Fibroblast of mammary gland (primary cell): ENCODE data around the gene IGF2BP2.
A peak's percentile ranks its signal among the peaks of the same experiment; 100 is the strongest.

Experiments
- DNase-seq: peaks from one replicate; pipeline ENCODE4 v3.0.0-alpha.2; 2010; ENCODE audit warnings: low read depth
- H3K4me3 ChIP-seq: 2 replicates; pipeline ENCODE4 v1.5.1; 2011; ENCODE audit warnings: low read depth, mild to moderate bottlenecking, low read length, moderate library complexity; ENCODE audit not compliant: control insufficient read depth
- CTCF ChIP-seq: conservative IDR thresholded peaks from 2 replicates; pipeline ENCODE4 v1.5.1; 2011; ENCODE audit warnings: low read depth, low read length, inconsistent platforms; ENCODE audit not compliant: control insufficient read depth, insufficient read depth

IGF2BP2 gene

GRCh38 chr3:185722881-185723280 lies 102.0 kb downstream of the IGF2BP2 start:
- DNase-seq, result no peak
- no peak overlapping the region for H3K4me3 ChIP-seq
- no peak for TF ChIP-seq CTCF

GRCh38 chr3:185721970-185722369 lies 102.9 kb downstream of the IGF2BP2 start:
- TF ChIP-seq CTCF, result no peak
- no peak for DNase-seq
- no peak overlapping the region for H3K4me3 ChIP-seq

GRCh38 chr3:185720326-185720725 lies 104.5 kb downstream of the IGF2BP2 start:
- H3K4me3 ChIP-seq, result no peak overlapping the region
- DNase-seq, result no peak
- TF ChIP-seq CTCF, result no peak

- DNase-seq, result no peak
- H3K4me3 ChIP-seq, result no peak overlapping the region
- no peak for TF ChIP-seq CTCF
Measured at GRCh38 chr3:185718736-185719593, 105.9 kb downstream of the IGF2BP2 start.

DNA sequence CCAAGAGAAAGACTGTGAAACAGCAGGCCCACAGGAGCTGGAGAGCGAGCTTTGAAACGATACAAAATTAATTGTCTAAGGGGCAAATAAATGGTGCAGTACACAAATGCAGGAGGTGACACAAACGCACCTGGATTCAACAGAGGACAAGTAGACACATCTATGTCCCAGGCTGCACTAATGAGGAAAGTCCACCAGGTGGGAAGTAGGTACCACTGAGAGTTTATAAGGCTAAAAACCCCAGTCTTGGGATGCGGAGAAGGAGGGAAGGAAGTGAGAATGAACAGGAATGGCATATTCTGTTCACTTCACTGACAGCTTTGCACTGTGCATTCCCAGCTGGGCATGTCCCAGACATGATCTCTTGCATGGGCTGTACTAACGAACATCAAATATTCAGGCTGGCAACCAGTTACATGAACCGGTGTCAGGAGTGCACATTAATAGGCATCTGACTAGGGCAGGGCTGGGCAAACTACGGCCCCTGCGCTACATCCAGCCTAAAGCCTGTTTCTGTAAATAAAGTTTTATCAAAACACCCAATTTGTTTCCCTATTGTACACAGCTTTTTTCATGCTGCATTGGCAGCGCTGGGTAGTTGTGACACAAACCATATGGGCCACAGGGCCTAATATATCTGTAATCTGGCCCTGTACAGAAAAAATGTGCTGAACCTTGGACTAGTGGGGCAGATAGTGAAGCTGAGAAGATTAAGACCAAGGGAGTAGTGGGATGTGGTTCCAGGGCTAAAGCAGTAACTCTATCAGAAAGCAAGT lies 107.0 kb downstream of the IGF2BP2 start:
- peak; percentile 2 for TF ChIP-seq CTCF
- no peak for DNase-seq

GRCh38 chr3:185717121-185717520 lies 107.7 kb downstream of the IGF2BP2 start:
- no peak overlapping the region for H3K4me3 ChIP-seq
- peak; percentile 89 for DNase-seq
- no peak for TF ChIP-seq CTCF

More for the DNA sequence above, 107.0 kb downstream of the IGF2BP2 start:
- no peak overlapping the region for H3K4me3 ChIP-seq
